Stomach (tissue), 9 donors: ENCODE measurements around the gene PITRM1. TPM values are rescaled to one million over a fixed set of nuclear protein-coding genes. Genes with fewer than 3 reads are reported as not detected.

Source experiments
- DNase-seq, 2 donors: peaks; one replicate each; pipeline versions ENCODE4 v3.0.0 to v3.0.0-alpha.2; 2013 to 2019
- H3K27ac ChIP-seq, 5 donors: fragments of 200-600 bp in 4 of 5; sonication (generic) in 4 of 5; one replicate each; pipeline ENCODE4 v1.5.1; 2013 to 2019; ENCODE audit warnings: mild to moderate bottlenecking in 1 of 5, moderate library complexity in 1 of 5
- H3K27me3 ChIP-seq, 3 donors: fragments of 200-600 bp; sonication (generic); one replicate each; pipeline ENCODE4 v1.5.1; 2017 to 2019; ENCODE audit warnings: mixed run types in 1 of 3
- H3K36me3 ChIP-seq, 4 donors: fragments of 200-600 bp; sonication (generic); 1 replicate in 3 of 4; 2 replicates in 1 of 4; pipeline ENCODE4 v1.5.1; 2016 to 2019
- H3K4me1 ChIP-seq, 4 donors: fragments of 200-600 bp; sonication (generic); one replicate each; pipeline ENCODE4 v1.5.1; 2016 to 2019
- H3K4me3 ChIP-seq, 4 donors: fragments of 200-600 bp; sonication (generic) in 3 of 4; one replicate each; pipeline ENCODE4 v1.5.1; 2016 to 2019; ENCODE audit warnings: mild to moderate bottlenecking in 1 of 4
- H3K9me3 ChIP-seq, 4 donors: fragments of 200-600 bp; sonication (generic); one replicate each; pipeline ENCODE4 v1.5.1; 2016 to 2019
- CTCF ChIP-seq, 7 experiments: fragments of 450-650 bp in 4 of 7; fragments of 200-600 bp in 3 of 7; sonication (generic) in 3 of 7; IDR thresholded peaks; one replicate each; pipeline ENCODE4 v1.5.1; 2016 to 2019; ENCODE audit warnings: antibody characterized with exemption in 7 of 7, control low read depth in 2 of 7, mild to moderate bottlenecking in 1 of 7
- EP300 ChIP-seq: sonication (generic); formaldehyde crosslinking; IDR thresholded peaks from one replicate; pipeline ENCODE4 v1.6.1; 2017; ENCODE audit warnings: antibody characterized with exemption
- POLR2A ChIP-seq, 4 donors: fragments of 450-650 bp; IDR thresholded peaks; one replicate each; pipeline ENCODE4 v1.6.1; 2016; ENCODE audit warnings: antibody characterized with exemption in 4 of 4, control low read depth in 2 of 4, mild to moderate bottlenecking in 1 of 4, moderate library complexity in 1 of 4
- POLR2AphosphoS5 ChIP-seq, 3 donors: sonication (generic); formaldehyde crosslinking; IDR thresholded peaks; one replicate each; pipeline ENCODE4 v1.6.1; 2016; ENCODE audit warnings: antibody characterized with exemption in 3 of 3
- WGBS, 5 donors: extraction: QIAGEN DNeasy Blood & Tissue Kit in 3 of 5; methylation state at CpG; one replicate each; pipeline versions ENCODE4 v1.1.5 to v1.1.7; 2013 to 2018; 5-methylcytosine and 5-hydroxymethylcytosine counted together
- intact Hi-C: fragments of 100-400 bp; cut with DNase I; formaldehyde crosslinking; loops from one replicate; pipeline ENCODE4 v1.15.1; 2023; ENCODE audit warnings: low total_unique reads
- polyA plus RNA-seq, 3 donors: library from polyadenylated mRNA; stranded (reverse); fragments of 200-250 nt; gene quantifications; one replicate each; pipeline ENCODE4 v1.2.3, GENCODE V29; 2013
- total RNA-seq, 5 donors: library from RNA; depleted of rRNA; stranded (reverse); fragments of >200 nt; gene quantifications; one replicate each; pipeline versions ENCODE4 v1.1.0 to v1.2.3, GENCODE V29; 2014 to 2016
- donor health status: healthy with polysubstance abuse.
- donor health status: Bipolar disorder and iron deficiency.
- donor health status: healthy.

PITRM1 gene
- total and polyA plus RNA-seq, 8 donors: 32.3 to 95.1 (median 57.1) TPM

- DNase-seq: no peak
- Histone ChIP-seq H3K36me3 (peaks cover 24 to 84% (median 74%) of the 10 kb centered on the region in 4 donors), H3K4me3 (no peak overlapping the region), H3K27me3 (no peaks in the 10 kb centered on the region), H3K27ac (peak overlapping the region in 1 of 5 donors; percentile 82), H3K9me3 (no peaks in the 10 kb centered on the region), H3K4me1 (peaks cover 0 to 6% (median 0%) of the 10 kb centered on the region in 4 donors)
- TF ChIP-seq POLR2AphosphoS5 (IDR thresholded peaks at IDR 0.05) (no peak), POLR2A (IDR thresholded peaks at IDR 0.05) (no peak), EP300 (no peak), CTCF (IDR thresholded peaks at IDR 0.05) (no peak)
- intact Hi-C loops: no loop called here
- 95 to 97% (median 96%) methylated on average over 19 to 21 of the region's 21 CpGs for WGBS, 5 donors
These were observed 63.4 kb downstream of the PITRM1 start for GRCh38 chr10:3109196-3109595.

DNA sequence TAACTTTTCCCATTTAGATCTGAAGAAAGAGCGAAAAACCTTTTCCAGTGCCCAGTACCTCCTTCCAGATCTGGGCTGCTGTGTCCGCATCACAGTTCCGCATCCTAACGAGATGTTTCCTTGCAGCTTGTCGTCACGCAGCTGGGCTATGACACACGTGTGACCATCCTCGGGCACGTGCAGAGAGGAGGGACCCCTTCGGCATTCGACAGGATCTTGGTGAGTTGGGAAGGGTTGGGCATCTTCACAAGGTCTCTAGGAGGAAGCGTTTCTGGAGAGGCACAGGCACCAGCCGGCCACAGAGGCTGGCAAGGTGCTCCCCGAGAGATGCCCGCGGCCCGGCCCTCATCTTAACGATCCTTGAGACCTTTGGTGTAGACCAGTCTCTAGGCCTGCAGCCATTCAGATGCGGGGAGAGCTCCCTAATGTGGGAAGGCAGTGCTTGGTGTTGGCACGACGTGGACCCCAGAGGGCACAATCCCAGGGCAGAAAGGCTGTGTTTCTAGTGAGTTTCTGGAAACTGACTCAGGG lies 63.9 kb downstream of the PITRM1 start:
- peaks cover 0 to 6% (median under 1%) of the 10 kb centered on the region in 4 donors for H3K4me1 ChIP-seq
- WGBS, 5 donors: 87 to 97% (median 95%) methylated on average over 21 of the region's 21 CpGs
- DNase-seq: no peak
- H3K4me3 ChIP-seq: no peak overlapping the region
- H3K36me3 ChIP-seq: peaks cover 24 to 85% (median 75%) of the 10 kb centered on the region in 4 donors
- TF ChIP-seq CTCF (IDR thresholded peaks at IDR 0.05) (no peak), POLR2AphosphoS5 (IDR thresholded peaks at IDR 0.05) (no peak), EP300 (no peak)
- intact Hi-C loops: no loop called here
- no peaks in the 10 kb centered on the region for H3K27me3 ChIP-seq
- H3K9me3 ChIP-seq: no peaks in the 10 kb centered on the region
- peak overlapping the region in 1 of 5 donors; percentile 82 for H3K27ac ChIP-seq

DNA sequence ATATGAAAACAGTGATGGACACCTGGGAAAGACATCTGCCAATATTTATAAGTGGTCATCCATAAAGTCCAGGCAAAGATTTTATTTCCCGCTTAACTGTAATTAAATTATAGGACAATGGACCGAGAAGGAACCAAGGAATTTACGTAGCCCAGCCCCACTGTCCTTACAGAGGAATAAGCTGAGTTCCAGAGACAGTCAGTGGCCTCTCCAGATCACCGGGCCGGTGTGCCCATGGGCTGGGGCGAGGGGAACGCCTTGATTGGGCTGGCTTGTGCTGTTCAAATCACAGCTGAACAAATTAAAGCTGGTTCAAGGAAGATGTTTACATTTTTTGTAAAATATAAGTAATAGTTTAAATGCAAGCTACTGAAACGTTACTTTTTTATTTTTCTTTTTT lies 64.5 kb downstream of the PITRM1 start:
- TF ChIP-seq POLR2AphosphoS5 (IDR thresholded peaks at IDR 0.05) (no peak), EP300 (no peak), POLR2A (IDR thresholded peaks at IDR 0.05) (no peak), CTCF (IDR thresholded peaks at IDR 0.05) (no peak)
- DNase-seq: no peak
- WGBS, 5 donors: 85 to 95% (median 90%) methylated on average over 8 of the region's 8 CpGs
- intact Hi-C loops: no loop called here
- Histone ChIP-seq H3K36me3 (peaks cover 24 to 85% (median 72%) of the 10 kb centered on the region in 4 donors), H3K4me3 (no peak overlapping the region), H3K9me3 (no peaks in the 10 kb centered on the region), H3K4me1 (peaks cover 0 to 10% (median 6%) of the 10 kb centered on the region in 4 donors), H3K27ac (peak overlapping the region in 4 of 5 donors; percentile 39 to 82 (median 65)), H3K27me3 (no peaks in the 10 kb centered on the region)

DNA sequence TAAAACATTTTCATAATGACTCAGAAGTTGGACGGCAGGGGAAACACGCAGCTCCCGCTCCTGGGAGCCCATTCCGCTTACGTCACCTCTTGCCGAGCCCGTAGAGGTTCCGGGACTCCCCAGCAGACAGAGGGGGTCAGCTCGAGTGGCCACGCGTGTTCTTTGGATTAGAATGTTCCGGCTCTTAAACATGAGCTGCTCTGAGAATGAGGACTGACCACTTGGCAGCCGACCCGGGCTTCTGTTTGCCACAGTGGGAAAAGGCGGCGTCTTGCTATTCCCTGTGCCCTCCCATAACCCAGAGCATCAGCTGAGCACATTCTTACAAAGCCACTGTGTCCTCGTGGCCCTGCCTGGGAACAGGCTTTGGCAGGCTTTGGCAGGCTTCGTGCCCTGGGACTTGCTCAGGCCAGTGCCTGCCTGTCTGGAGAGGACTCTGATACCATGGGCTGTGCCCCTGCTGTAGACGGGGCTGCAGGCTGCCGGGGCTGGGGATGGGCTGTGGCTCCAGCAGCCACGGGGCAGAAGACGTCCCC lies 65.1 kb downstream of the PITRM1 start:
- intact Hi-C loops: no loop called here
- H3K27ac ChIP-seq: peak overlapping the region in 4 of 5 donors; percentile 39 to 82 (median 65)
- DNase-seq: peak in 1 of 2 donors; percentile 70
- peaks cover 0 to 14% (median 10%) of the 10 kb centered on the region in 4 donors for H3K4me1 ChIP-seq
- H3K9me3 ChIP-seq: no peaks in the 10 kb centered on the region
- peaks cover 24 to 85% (median 69%) of the 10 kb centered on the region in 4 donors for H3K36me3 ChIP-seq
- WGBS, 5 donors: 64 to 85% (median 81%) methylated on average over 18 to 22 of the region's 22 CpGs
- TF ChIP-seq CTCF (IDR thresholded peaks at IDR 0.05): no peak
- peak in 2 of 3 donors; percentile 27 to 82 for TF ChIP-seq POLR2AphosphoS5 (IDR thresholded peaks at IDR 0.05)
- peak; percentile 89 for TF ChIP-seq EP300
- H3K27me3 ChIP-seq: no peaks in the 10 kb centered on the region
- no peak overlapping the region for H3K4me3 ChIP-seq
